GM19023 (cell line): ENCODE data around the gene PEX11G.

ENCODE experiments used
- ATAC-seq: cut with Tn5 transposase; IDR thresholded peaks from one replicate; pipeline ENCODE4 v1.9.1; 2021; ENCODE audit warnings: mild to moderate bottlenecking, moderate library complexity; ENCODE audit not compliant: unreplicated experiment

Gene PEX11G

DNA sequence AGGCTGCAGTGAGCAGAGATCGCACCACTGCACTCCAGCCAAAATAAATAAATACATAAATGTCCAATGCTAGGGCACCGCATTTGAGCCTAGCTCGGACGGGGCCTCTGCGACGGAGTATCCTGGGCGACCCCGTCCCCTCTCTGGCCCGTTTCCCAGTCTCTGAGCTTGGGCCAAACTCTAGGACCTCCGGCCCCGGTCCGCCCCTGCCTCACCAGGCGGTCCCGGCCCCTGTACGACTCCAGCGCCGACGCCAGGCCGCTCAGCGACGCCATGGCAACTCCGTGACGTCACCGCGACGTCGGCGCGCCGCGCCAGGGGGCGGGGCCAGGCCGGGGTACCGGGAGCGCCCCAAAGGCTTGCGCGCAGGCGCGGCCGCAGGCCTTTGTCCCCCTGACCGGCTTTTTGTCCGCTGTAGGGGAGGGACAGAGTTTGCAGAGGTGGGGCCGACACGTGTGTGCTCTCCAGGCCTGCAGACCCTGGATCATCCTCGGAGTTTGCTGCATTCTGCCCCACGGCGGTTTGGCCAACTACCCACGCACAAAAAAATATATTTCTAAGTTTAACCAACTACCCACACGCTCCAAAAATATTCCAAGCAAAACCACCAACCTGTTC, at the start of gene PEX11G:
Gene PEX11G (minus strand): TSS at position 300 of the 618 bp plus-strand sequence. CDS start 25 bp downstream, at position 275.
- peak; percentile 70 for ATAC-seq

DNA sequence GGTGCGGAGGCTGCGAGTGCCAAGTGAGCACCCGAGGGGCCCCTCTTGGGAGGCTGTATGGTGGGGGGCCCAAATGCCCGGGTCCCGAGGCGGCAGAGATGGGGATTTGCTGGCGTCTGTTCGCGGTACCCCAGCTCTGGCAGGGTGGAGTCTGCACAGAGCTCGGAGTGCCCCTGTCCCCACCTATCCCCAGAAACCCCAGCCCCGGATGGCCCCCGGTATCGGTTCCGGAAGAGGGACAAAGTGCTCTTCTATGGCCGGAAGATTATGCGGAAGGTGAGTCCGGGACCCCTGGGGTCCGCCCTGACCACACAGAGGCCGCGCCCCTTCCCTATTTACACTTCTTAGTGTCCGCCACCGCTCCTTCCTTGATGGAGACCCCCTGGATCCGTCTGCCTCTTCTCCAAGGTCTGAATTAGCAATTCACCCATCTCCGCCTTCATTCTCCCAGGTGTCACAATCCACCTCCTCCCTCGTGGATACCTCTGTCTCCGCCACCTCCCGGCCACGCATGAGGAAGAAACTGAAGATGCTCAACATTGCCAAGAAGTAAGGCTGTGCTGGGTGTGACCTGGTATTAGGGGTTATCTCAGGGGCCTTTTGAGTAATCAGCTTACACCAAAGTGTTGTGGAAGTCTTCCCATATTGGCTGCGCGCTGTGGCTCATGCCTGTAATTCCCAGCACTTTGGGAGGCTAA, 47.3 kb upstream of the PEX11G start:
- no peak for ATAC-seq

DNA sequence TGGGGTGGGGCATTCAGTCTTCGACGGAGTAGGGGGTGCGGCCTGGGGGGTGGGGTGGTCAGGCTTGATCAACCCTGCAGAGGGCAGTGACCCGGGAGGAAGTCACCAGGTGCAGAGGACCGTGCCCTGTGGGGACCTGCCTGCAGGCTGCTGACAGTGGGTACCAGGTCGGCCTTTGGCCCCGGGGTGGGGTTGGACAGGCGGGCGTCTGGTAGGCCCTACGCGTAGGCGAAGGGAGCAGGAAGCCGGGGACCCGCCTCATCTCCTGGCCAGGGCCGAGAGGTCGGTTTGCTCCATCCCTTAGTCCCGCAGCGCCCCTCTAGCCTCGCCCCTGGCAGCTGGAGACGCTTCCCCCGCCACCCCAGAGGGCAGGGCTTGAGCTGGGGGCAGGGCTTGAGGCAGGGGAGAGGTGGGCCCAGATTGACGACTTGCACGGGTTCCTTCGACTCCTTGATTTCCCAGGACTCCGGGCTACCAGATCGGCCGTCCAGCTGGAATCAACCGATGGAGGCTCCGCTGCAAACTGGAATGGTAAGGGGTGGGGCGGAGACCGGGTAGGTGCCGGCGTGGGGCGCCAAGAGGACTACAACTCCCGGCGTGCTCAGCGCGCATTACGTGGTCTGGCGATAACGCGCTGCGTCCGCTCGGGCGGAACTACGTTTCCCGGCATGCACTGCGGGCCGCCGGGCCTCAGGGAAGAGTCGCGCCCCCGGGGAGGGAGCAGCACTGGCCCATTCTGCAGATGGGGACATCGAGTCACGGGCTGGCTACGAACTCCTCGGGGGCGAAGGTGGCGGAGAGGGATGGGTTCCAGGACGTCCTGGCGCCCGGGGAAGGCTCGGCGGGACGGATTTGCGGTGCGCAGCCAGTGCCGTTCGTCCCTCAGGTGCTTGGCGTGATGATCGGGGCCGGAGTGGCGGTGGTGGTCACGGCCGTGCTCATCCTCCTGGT, 46.5 kb upstream of the PEX11G start, which contains the start of gene PNPLA6:
Gene PNPLA6 (plus strand): TSS at position 671 of the 951 bp plus-strand sequence. CDS start 72 bp downstream, at position 743.
- ATAC-seq, result peak; percentile 76

DNA sequence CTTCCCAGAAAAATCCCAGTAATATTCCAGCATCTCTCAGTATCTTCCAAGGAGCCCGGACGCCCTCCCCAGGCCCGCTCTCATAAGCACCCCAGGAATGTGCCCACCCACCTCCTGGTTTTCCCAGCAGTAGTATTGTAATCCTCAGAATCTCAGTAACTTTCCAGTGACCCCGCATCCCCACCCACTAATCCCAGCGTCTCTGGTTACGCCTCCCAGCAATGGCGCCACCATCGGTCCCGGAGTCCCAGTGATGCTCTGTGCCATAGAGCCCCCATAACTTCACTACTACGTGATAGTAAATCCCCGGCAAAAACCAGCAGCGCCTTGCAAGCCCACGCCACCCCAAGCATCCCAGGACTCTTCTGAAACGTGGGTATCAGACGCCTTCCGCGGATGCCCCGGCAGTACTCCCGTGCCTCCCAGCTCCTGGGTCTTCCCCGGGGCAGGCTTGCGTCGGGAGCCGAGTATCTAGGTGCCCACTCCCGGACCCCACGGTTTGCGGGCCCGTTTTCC, 45.8 kb upstream of the PEX11G start:
- no peak for ATAC-seq

DNA sequence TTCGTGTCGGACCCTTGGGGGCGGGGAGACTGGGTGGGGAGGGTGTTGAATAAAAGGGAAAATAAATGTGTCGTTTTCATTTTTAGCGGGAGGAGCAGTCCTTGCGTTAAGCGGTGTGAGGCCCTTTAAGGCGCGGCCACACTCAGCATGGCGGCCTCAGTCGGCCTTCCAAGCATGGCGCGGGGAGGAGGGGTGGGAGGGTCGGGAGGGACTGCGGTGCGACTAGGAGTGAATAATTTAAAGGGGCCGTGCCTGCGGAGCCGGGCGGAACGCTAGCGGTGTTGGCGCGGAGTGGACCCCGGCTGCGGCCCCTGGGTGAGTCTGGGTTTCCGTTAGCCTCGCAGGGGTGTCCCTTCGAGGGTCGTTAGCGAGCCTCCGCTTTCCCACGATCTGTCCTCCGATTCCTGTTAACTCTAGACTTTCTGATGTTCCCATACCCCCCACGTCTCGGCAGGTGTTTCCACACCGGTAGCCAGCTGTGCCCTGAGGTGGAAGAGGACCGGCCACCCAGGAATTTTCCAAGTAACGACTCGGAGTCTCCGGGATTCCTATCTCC, 45.2 kb upstream of the PEX11G start:
- ATAC-seq, result peak; percentile 33

DNA sequence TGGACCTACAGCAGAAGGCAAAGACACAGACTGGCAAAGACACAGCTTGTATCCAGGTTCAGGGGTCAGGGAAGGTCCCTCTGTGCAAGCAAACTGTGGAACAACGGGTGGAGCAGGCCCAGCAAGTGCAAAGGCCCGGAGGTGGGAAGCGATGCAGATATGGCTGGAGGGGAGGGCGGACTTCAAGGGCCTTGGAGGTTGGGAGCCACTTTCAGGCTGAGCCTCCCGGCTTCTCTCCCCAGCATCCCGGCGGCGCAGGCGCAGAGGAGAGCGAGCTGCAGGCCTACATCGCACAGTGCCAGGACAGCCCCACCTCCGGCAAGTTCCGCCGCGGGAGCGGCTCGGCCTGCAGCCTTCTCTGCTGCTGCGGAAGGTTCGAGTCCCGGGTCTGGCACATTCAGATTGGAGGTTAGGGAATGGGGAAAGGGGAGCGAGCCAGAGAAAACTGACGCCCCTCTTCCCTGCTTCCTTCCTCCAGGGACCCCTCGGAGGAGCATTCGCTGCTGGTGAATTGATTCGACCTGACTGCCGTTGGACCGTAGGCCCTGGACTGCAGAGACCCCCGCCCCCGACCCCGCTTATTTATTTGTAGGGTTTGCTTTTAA, 44.5 kb upstream of the PEX11G start:
- ATAC-seq, result no peak

DNA sequence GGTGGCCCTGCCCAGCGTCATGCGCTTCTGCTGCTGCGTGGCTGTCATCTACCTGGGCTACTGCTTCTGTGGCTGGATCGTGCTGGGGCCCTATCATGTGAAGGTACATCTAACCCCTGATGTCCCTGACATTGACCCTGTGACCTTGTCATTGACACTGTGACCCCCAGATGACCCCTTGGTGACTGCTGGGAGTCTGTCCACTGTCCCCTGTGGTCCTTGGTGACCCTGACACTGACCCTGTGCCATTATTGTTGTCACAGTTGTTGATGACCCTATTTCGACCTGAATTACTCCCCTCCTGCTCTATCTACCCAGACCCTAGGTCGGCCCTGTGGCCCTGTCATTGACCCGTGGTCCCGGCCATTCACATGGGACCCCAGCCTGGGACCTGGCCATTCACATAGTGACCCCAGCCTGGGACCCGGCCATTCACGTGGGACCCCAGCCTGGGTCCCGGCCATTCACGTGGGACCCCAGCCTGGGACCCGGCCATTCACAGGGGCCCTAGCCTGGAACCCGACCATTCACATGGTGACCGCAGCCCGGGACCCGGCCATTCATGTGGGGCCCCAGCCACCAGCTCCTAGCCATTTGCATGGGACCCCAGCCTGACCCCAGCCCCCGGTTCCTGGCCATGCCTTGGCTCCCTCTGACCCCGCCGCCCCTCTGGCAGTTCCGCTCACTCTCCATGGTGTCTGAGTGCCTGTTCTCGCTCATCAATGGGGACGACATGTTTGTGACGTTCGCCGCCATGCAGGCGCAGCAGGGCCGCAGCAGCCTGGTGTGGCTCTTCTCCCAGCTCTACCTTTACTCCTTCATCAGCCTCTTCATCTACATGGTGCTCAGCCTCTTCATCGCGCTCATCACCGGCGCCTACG, 41.0 kb upstream of the PEX11G start:
- no peak for ATAC-seq

DNA sequence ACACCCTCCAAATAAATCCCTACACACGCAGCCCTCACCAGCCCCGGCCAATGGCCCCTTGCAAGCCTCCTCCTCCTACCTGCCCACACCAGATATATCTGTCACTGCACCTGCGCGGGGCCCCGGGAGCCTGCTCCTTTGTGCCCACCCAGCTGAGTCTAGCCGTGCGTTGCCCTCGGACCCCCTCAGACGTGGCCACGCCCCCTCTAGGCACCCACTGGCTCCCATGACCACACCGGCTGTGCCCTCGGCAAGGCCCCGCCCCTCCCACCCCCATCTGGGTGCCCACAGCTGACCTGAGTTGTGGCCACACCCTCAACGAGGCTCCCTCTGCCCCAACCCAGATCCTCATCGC, 40.4 kb upstream of the PEX11G start:
- no peak for ATAC-seq

DNA sequence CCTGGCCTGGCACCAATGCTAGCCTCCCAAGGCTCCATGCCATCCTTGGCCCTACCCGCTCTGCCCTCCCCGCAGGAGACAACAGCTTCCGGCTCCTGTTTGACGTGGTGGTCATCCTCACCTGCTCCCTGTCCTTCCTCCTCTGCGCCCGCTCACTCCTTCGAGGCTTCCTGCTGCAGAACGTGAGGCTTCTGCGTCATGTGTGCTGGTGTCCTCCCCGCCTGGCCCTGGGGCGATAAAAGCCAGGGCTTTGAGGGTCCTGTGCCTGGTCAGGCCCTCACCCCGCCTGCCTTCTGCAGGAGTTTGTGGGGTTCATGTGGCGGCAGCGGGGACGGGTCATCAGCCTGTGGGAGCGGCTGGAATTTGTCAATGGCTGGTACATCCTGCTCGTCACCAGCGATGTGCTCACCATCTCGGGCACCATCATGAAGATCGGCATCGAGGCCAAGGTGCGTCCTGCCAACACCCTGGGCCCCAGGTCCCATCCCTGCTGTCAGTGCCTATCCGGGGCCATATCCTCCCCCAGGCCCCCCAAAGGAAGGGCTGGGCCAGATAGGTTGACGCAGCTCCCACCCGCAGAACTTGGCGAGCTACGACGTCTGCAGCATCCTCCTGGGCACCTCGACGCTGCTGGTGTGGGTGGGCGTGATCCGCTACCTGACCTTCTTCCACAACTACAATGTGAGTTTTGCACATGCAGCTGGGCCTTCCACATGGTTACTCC, 39.8 kb upstream of the PEX11G start:
- no peak for ATAC-seq

DNA sequence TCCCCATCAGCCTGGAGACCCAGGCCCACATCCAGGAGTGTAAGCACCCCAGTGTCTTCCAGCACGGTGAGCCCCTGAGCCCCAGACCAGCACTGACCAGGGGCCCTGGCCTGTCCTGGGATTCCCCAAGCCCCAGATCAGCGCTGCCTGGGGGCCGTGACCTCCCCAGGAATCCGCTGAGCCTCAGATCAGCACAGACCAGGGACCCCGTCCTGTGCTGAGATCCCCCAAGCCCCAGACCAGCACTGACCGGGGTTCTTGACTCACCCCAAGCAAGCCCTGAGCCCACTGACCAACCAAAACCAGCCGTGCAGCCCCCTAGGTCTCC, 39.3 kb upstream of the PEX11G start:
- no peak for ATAC-seq

DNA sequence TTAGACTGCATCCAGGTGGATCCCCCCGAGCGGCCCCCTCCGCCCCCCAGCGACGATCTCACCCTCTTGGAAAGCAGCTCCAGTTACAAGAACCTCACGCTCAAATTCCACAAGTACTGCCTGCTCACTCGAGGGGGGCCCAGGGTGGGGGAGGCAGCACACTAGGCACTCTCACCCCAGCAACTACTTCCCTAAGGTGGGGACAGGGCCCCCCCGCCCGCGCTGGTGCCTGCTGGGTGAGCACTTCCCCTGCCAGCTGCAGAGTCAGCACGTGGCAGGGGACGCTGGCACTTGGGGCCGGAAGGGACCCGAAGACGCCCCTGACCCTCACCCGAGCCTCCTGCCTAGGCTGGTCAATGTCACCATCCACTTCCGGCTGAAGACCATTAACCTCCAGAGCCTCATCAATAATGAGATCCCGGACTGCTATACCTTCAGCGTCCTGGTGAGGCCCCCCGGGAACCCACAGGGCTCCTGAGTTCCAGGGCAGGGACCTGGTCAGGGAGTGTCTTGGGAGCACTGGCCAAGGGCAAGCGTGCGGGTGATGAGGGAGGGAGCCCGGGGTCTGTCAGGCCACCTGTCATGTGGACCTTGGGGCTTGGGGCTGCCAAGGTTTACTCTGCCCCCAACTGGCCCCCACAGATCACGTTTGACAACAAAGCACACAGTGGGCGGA, 38.8 kb upstream of the PEX11G start:
- no peak for ATAC-seq

DNA sequence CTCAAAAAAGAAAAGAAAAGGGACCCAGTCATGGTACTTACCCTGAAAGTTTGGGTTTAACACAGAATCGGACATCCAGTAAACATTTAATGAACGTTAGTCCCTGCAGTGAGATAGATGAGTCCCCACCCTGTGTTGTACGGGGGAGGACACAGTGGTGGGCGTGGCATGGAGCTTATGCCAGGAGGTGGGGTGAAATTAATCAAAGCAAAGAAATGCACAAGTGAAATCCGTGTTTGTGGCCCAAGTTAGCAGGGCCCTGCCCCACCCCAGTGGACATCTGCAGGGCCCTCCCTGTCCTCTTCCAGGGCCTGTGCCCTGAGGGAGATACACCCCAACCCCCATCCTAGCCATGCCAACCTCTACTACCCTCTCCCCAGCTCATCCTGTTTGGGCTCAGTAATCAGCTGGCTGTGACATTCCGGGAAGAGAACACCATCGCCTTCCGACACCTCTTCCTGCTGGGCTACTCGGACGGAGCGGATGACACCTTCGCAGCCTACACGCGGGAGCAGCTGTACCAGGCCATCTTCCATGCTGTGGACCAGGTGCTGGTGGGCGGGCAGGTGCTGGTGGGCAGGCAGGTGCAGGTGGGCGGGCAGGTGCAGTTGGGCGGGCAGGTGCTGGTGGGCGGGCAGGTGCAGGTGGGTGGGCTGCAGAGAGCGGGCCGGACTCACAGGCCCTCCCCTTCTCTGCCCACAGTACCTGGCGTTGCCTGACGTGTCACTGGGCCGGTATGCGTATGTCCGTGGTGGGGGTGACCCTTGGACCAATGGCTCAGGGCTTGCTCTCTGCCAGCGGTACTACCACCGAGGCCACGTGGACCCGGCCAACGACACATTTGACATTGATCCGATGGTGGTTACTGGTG, 37.5 kb upstream of the PEX11G start:
- ATAC-seq, result no peak

DNA sequence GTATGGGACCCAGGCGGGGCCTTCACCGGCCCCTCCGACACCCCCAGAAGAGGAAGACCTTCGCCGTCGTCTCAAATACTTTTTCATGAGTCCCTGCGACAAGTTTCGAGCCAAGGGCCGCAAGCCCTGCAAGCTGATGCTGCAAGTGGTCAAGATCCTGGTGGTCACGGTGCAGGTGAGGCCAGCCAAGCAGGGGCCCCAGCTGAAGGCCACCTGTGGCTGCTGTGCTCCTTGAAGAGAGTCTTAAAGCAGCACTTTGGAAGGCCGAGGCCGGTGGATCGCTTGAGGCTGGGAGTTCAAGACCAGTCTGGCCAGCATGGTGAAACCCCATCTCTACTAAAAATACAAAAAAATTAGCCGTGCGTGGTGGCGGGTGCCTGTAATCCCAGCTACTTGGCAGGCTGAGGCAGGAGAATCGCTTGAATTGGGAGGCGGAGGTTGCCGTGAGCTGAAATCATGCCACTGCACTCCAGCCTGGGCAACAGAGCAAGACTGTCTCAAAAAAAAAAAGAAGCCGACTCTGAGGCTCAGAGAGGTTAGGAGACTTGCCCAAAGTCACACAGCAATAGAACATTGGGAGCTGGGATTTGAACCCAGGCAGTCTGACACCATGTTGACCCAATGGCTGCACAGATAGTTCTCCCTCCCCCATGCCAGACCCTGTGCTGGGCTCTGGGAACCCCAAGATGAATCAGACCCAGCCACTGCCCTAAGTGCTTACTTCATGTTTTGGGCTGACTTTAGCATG, 36.3 kb upstream of the PEX11G start:
- no peak for ATAC-seq

DNA sequence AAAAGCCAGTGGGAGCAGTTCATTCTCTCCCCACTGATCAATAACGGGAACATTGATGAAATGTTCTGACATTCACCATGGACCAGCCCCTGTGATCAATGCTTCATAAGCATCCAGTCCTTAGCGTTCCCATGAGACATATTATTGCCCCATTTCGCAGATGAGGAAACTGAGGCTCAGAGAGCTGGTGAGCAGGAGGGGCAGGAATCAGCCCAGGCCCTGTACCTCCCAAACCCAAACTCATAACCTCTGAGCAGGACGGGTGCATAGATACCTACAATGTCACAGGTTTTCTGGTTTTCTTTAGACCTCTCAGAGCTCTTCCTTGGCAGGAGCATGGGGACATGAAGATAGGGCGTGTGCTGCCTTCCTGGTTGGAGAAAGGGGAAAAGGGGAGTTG, 35.7 kb upstream of the PEX11G start:
- ATAC-seq, result no peak

DNA sequence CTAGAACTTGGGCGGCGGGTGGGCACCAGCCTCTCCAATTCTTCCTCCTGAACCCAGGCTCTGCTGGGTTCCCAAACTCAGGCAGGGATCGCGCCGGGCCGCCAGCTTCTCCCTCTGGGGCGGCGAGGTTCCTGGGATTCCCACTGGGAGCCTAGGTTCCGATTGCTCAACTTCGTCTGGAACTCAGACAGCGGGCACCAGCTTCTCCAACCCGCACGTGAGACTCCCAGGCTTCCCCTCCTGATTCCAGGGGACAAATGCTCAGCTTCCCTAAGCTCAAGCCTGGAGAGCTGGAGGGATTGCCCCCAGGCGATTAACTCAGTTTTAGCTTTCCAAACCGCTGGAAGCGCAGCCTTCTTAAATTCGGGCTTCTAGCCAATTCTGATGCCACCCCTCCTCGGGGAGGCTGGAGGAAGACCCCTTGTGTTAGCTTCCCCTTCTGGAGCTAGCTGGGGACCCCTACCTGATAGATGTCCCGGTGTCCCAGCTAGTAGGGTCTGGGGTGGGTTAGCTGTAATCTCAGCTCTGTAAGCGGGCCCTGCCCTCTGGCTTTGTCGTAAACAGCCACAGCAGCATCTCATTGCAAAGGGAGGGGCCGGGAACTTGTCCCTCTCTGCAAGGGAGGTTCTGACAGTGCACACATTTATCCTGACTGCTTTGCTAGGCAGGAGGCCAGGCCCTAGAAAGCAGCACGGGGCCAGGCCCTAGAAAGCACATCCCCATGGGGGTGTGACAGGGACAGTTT, 34.3 kb upstream of the PEX11G start:
- peak; percentile 4 for ATAC-seq
